CD4-positive, alpha-beta T cell treated with Interleukin-4 for 4 hours (primary cell): ENCODE measurements around the gene OR10G3.

Source experiments
- DNase-seq: peaks from one replicate; pipeline ENCODE4 v3.0.0-alpha.2; 2020

Gene OR10G3

DNA sequence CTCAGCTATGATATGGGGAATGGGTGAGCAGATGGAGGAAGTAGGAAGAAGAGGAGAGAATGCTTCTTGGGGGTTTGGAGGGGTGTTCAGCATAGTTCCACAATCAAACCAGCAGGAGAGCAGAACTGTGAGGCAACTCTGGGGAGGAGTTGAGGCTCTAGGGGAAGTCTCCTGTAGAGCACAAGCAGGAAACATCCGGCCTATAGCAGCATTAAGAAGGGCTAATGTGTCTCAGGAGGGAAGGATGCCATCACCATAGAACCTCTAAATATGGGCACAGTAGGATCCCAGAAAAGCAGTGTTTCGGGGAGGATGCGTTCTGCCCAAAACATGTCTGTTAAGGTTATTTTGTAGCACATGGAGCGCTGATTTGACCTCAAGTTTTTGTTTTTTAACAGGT is 45.3 kb downstream of the OR10G3 start:
- no peak for DNase-seq

DNA sequence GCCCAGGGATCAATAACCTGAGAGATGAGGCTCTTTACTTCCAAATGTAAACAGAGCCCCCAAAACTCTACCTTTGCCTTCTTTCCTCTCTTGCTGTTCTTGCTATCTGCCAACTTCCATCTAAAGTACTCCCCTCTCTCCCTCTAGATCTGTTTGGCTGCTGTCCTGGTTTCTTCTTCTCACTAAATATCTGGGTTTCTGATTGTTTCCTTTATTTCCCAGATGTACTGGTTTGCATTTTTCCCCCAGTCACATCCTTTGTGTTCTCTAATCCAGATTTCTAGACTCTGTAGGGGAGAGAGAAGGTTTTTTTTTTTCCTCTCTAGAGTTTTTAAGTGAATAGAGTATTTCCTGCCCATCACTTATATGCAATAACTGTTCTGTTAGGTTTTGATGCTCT is 46.6 kb downstream of the OR10G3 start:
- DNase-seq, result no peak

DNA sequence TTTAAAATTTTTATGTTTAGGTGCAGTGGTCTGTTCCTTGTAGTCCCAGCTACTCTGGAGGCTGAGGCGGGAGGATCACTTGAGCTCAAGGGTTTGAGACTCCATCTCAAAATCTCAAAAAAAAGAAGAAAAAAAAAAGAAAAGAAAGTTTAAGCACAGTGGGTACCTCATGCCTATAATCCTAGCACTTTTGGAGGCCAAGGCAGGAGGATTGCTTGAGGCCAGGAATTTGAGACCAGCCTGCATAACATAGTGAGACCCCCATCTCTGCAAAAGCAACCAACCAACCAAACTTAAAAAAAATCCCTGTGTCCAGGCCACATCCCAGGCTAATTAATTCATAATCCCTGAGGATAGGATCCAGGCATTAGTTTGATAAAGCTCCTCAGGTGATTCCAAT is 50.4 kb downstream of the OR10G3 start:
- no peak for DNase-seq

DNA sequence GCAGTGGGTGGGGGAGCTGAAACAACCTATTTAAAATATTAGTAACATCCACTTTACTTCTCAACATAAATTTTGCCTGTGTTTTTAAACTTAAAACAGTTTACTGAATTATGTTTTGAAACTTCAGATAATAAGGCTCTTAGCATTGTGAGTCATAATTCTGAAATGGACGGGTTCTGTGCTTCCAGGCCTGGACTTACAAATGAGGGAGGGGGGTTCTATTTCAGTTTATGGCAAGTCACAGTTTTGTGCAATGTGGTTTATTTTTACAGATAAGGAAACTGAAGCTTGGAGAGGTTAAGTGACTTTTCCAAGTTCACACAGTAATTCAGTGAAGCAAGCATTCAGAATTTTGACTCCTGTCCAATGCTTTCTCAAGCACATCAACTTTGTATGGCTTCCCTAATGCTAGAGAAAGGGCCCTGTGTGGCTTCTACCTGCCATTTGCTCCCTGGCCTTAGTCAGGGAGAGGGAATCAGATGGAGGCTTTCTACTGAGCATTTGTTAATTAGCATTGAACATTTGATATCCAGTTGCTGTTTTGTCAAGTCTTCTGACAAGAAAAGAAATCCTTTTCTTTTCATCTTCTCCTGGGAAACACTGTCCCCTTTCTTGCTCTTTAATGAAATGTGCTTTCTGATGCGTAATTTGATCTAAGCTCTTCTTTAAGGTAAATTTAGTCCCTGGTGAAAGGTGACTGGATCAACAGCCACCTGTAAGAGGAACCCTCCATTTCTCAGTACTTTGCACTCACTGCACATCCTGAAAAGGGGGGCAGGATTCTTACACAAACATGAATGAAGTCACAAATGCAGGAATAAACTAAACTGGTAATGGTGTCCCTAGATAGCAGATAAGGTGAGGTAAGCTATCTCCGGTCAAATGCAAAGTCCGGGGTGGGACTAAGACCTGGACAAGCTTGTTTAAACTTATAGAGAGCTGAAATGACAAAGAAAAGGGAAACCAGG is 51.2 kb downstream of the OR10G3 start:
- no peak for DNase-seq

DNA sequence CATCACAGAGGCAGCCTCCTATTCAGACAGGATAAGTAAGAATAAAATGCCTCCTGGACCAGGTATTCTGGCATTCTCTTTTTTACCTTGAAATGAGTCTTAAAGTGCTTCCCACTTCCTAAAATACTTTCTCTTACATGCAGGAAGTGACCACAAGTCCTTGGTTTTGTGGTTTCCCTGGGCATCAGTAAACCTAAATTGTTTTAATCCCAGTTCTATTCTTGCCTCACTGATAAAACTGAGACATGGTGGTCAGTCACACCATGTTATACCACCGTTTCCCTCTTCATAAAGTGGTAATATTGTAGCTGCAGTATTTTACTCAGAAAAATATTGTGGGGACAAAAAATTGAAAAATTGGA is 52.6 kb downstream of the OR10G3 start:
- no peak for DNase-seq

DNA sequence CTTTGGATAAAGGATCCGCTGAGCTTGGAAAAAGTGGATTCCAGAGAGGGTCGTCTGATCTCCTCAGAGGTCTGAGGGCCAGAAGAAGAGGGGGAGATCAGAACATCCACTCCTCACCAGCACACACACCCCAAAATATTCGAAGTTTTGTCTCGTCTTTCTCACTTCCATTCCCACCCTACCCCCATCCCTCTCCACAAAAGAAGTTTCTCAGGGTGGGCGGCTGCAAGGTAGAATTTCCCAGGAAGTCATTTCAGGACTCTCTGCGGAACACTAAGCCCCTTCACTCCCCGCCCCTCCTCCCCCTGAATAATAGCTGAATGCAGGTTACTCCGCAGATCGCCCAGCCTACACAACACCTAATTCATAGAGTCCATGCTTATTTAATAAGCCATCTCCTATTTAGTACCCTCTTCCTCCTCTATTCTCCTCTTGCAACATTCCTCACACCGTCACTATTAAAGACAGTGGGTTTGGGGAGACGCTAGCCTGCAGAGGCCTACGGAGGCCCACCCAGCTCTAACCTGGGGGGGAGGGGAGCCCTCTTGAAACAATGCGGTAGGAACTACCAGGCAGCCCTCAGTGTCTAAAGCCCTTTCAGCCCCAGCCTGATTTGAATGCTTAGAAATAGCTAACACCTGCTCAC is 53.1 kb downstream of the OR10G3 start:
- no peak for DNase-seq

DNA sequence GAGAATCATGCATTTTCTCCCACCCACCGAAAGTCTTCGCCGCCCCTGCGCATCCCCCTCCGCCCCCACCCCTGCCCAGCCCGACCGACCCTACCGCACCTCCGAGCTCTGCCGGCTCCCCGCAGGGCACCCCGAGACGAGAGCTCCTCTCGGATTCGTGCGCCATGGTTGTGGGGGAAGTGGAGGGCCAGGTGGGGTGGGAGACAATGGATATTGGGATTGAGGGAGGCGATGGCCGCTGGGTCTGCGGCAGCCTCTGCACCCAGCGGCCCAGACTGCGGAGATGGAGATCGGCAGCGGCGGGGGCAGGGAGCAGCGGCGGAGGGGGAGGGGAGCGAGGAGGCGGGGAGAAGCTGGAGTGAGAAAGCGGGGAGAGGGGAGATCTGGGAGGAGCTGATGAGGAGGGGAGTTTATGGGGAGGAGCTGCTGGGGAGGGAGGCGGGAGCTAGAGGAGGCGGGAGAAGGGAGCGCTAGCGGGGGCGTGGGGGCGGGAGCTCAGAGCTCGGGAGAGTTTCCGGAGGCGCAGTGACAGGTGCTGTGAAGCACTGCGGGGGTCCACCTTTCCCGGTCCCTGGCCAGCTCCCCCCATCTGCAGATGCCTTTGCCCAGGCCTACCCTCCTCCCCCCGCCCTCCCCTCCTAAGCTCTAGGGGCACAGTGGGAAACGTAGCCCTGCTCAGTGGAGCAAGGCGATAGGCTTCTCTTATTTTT is 53.8 kb downstream of the OR10G3 start, which contains the start of gene SALL2:
TSS of gene SALL2 (minus strand) at position 385 of the 710 bp plus-strand sequence. CDS start at position 166, 219 bp downstream.
- peak; percentile 59 for DNase-seq

DNA sequence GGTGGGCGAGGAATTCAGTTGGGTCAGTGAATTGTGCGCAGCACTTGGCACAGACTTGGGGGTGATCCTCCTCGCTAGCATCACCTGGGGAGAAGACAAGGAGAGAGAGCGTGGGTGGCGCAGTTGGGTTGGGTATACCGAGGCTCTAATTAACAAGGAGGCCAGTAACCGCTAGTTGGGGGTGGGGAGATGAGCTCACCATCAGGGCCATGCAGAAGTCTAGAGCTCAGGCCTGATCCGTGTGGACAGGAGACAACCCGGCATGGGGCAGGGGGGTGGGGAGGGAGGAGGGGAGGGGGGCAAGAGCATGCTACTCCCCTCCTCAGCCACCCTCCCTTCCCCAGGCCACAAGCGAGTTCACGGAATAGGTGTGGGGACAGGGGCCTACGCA is 54.3 kb downstream of the OR10G3 start:
- DNase-seq, result no peak

DNA sequence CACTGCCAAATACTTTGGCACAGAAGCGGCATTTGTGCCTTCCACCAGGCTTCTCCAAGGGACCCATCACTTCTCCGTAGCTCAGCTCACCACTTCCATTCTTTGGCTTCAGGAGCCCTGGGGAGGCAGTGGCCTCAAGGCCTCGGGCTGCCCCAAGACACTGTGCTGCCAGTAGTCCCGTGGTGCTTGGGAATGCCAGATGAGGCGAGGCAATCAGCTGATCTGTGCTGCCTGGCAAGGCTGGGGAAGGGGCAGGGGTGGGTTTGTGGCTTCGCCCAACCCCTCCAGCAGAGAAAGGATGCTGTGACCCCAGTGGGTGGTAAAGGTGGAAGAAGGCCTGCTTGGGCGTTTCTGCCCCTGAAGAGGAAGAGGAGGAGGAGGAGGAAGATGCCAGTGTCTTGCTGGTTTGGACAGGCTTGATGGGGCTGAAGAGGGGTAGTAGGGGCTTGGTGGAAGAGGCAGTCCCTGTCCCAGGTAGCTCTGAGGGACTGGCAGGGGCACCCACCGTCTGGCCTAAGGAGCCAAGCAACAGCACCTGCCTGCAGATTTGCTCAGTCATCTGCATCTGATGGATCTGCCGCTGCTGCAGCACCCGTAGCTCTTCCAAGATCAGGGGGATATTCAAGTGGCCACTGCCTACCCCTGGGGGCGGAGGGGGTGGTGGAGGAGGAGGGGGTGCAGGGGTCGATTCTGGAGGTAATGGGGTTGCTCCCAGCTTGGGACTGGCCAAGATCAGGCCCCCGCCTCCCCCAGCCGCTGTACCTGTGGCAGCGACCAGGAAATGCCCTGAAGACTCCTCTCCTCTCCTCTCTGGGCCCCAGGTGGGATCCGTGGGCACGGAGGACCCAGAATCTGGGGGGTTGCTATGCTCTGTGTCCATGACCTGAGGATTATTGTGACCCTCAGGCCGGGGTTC is 55.0 kb downstream of the OR10G3 start:
- DNase-seq, result no peak

DNA sequence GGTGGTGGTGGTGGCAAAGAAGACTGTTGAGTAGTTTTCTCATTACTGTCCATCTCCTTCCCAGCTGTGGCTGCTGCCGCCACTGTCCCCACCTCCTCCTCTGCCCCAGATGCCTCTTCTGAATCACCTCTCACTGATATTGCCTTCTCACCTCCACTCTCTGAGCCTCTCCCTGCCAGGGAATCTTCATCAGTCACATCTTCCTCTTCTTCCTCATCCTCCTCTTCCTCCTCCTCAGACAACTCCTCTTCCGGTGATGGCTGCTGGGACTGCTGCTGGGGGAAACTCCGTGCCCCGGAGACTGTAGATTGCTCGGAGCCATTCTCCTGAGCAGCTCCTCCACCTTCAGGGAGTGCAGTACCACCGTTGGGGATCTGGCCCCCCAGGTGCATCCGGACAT is 56.7 kb downstream of the OR10G3 start:
- no peak for DNase-seq

DNA sequence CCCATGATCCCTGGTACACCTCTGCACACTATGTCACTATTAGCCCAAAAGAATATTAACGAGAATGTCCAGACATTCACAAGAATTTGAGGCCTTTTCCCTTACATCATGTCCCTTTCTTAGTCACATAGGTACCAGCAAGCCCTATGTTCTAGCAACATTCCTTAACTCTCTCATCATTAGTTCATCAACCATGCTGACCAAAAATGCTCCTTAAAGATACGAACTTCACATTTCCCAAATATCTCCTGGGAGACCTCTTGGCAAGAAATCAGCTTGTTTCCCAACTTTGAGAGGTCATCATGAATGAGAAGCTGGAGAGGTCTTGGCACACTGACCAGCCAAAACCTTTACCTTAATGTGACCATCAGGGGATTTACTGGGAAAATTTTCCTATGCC is 58.4 kb downstream of the OR10G3 start:
- no peak for DNase-seq

DNA sequence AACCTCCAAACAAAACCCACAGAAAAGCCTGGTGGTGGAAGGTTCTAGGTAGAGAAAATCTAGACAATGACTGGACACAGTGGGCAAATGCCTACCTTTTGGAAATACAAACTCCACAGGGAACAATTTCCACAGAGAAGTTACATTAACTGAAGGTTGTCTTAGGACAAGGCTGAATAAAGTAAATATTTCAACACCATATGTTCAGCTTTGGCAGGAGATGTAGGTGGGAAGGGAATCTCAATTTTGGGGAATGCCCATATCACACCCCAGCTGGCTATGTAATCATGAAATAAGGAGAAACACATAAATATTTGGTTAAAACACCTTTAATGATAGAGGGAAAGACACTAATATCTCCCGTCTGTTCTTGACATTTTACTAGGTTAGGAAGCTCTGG is 59.1 kb downstream of the OR10G3 start:
- no peak for DNase-seq

DNA sequence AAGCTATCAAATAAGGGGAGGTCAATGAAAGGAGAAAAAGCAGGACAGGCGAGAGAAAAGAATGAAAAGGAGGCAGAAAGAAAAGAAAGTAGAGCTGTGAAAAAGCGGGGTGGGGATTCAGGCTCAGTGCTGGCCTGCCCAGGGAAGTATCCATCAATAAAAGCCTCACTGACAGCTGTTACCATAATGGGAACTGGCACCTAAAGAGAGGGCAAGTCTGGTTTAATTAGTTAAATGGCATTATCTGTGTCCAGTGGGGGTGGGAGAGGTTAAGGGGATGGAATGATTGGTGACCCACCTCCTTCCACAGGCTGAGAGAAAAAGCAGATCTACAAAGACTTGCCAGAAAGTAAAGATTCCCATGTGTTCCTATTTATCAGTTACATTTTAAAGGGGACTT is 61.2 kb downstream of the OR10G3 start:
- DNase-seq, result no peak
